Lung (tissue), 12 donors: ENCODE data around the gene PLA2G5. TPM values are rescaled to one million over a fixed set of nuclear protein-coding genes. Genes with fewer than 3 reads are reported as not detected.

Experiments used
- ATAC-seq: fragments of 200-7000 bp; cut with Tn5 transposase; one replicate; pipeline ENCODE4 v1.9.1; 2020; ENCODE audit warnings: moderate number of reproducible peaks; ENCODE audit not compliant: insufficient read depth, low FRiP score
- DNase-seq, 3 donors: peaks; one replicate each; pipeline ENCODE4 v3.0.0-alpha.2; 2013 to 2017
- H3K27ac ChIP-seq, 2 donors: one replicate each; pipeline ENCODE4 v1.5.1; 2013; ENCODE audit warnings: mild to moderate bottlenecking in 2 of 2, moderate library complexity in 2 of 2, control low read depth in 1 of 2, inconsistent platforms in 1 of 2, low read depth in 1 of 2, low read length in 1 of 2
- H3K27me3 ChIP-seq, 3 donors: one replicate each; pipeline ENCODE4 v1.5.1; 2013; ENCODE audit warnings: low read length in 2 of 3; ENCODE audit not compliant: control insufficient read depth in 3 of 3, insufficient read depth in 3 of 3
- H3K36me3 ChIP-seq, 4 donors: one replicate each; pipeline ENCODE4 v1.5.1; 2013; ENCODE audit warnings: low read length in 4 of 4, mild to moderate bottlenecking in 1 of 4, moderate library complexity in 1 of 4; ENCODE audit not compliant: control insufficient read depth in 4 of 4, insufficient read depth in 4 of 4
- H3K4me1 ChIP-seq, 5 donors: one replicate each; pipeline ENCODE4 v1.5.1; 2013; ENCODE audit warnings: low read length in 5 of 5, mild to moderate bottlenecking in 2 of 5, moderate library complexity in 1 of 5; ENCODE audit not compliant: control insufficient read depth in 5 of 5, insufficient read depth in 5 of 5
- H3K4me3 ChIP-seq: one replicate; pipeline ENCODE4 v1.5.1; 2013; ENCODE audit warnings: mild to moderate bottlenecking, control low read depth, moderate library complexity
- H3K9ac ChIP-seq, 2 donors: one replicate each; pipeline ENCODE4 v1.5.1; 2013; ENCODE audit warnings: low read length in 2 of 2, control low read depth in 1 of 2; ENCODE audit not compliant: insufficient read depth in 1 of 2
- H3K9me3 ChIP-seq, 4 donors: one replicate each; pipeline ENCODE4 v1.5.1; 2013; ENCODE audit warnings: low read length in 3 of 4, mild to moderate bottlenecking in 1 of 4, moderate library complexity in 1 of 4; ENCODE audit not compliant: control insufficient read depth in 4 of 4, insufficient read depth in 3 of 4
- CTCF ChIP-seq: IDR thresholded peaks from 2 replicates; pipeline ENCODE4 v1.5.1; 2012; ENCODE audit warnings: mild to moderate bottlenecking; ENCODE audit errors: control extremely low read depth, extremely low read depth
- WGBS, 2 donors: extraction: QIAGEN DNeasy Blood & Tissue Kit; methylation state at CpG; one replicate each; pipeline ENCODE4 v1.1.7; 2013; 5-methylcytosine and 5-hydroxymethylcytosine counted together
- polyA plus RNA-seq, 2 donors: library from polyadenylated mRNA; stranded (reverse); fragments of 200-250 nt; gene quantifications; one replicate each; pipeline ENCODE4 v1.2.1, GENCODE V29; 2013
- total RNA-seq, 2 donors: library from RNA; depleted of rRNA in 1 of 2; stranded (reverse); fragments of >200 nt in 1 of 2; gene quantifications; one replicate each; pipeline ENCODE4 v1.2.1, GENCODE V29; 2014 to 2021
- donor health status: control.
- donor health status: control.
- donor health status: Bipolar disorder and iron deficiency.
- donor health status: healthy.
- donor health status: DM: yes; HTN: yes; CAD: no.

PLA2G5 gene
- total and polyA plus RNA-seq, 4 donors = 1.1 to 6.5 (median 2.6) TPM

DNA sequence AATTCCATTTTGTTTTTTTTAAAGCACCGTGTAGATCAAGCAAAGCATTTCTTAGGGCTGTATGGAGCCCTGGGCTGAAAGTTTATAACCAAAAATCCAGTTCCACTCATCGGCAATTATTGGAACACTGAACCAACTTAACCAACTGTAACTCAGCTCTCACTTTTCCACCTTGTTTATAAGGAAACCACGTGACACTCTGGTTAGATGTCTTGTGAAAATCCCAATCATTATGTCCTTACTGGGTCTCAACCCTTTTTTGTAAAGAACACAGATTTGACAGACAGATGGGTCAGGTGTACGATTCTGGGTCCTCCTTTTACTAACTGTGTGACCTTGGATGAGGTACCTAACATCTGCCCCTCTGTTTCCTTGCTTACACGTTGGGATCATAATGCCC is 6.2 kb downstream of the PLA2G5 start:
- no peak for ATAC-seq
- TF ChIP-seq CTCF = no peak
- Histone ChIP-seq H3K4me1 (peaks cover 0 to 6% (median 0%) of the 10 kb centered on the region in 5 donors), H3K36me3 (peaks cover 0 to 2% (median 0%) of the 10 kb centered on the region in 4 donors), H3K27me3 (peaks cover 0 to 2% (median 2%) of the 10 kb centered on the region in 3 donors), H3K4me3 (no peak overlapping the region), H3K27ac (no peak overlapping the region), H3K9ac (no peak overlapping the region), H3K9me3 (no peaks in the 10 kb centered on the region)
- WGBS, 2 donors = 76 to 86% methylated on average over 5 of the region's 5 CpGs
- DNase-seq = no peak

DNA sequence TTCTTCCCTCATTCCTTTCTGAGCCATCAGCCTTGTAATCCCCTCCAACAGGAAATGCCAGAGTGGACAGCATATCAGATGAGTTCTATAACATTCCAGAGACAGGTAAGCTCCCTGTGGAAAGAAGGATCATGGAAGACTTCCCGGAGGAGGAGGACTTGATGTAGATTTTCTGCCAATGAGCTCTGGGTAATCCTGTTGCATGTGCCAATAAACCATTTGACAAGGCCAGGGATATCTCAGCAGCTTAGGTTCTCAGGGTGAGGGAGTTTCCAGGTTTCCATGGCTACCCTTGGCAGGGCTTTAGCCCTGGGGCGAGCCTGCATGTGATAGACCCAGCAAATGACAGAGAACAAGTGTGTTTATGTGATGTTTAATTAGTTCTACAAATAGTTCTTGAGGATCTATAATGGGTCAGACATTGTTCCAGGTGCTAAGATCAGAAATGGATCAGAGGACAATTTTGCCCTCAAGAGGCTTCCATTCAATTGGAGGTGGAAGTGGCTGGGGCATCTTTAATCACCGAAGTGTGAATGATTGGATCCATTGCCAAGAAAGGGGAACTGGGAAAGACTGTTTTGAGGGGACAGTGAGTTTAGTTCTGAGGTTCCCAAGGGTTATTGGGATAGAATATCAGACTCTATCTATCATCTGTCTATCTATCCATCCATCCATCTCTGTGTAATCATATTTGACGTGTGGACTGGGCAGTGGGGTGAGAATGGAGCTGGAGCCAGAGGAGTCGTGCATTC is 6.9 kb downstream of the PLA2G5 start:
- Histone ChIP-seq H3K9ac (no peak overlapping the region), H3K27ac (no peak overlapping the region), H3K9me3 (no peaks in the 10 kb centered on the region), H3K4me3 (no peak overlapping the region), H3K4me1 (peaks cover 0 to 6% (median 0%) of the 10 kb centered on the region in 5 donors), H3K36me3 (peaks cover 0 to 2% (median 0%) of the 10 kb centered on the region in 4 donors), H3K27me3 (peaks cover 0 to 2% (median 2%) of the 10 kb centered on the region in 3 donors)
- ATAC-seq = no peak
- WGBS, 2 donors = 88 to 89% methylated on average over 5 of the region's 5 CpGs
- TF ChIP-seq CTCF = no peak
- DNase-seq = no peak

DNA sequence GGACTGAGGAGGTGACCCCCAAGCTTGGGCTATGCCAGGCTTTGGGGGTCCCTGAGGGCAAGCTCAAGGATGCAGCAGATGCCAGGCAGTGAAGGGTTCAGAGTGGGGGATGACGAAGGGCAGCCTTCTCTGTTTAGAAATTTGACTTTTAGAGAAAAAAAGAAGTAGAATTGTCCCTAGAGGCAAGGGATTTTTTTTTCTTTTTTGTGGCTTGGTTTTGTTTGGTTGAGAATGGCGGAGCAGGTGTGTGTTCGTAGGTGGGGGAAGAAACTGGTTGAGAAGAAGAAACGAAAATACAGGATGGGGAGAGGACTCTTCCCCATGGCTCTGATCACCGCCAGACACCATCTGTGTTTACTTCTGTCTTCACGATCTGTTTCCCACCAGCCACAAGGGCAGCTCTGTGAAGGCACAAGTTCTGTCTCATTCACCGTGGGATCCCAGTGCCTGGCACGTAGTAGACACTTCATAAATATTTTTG is 8.2 kb downstream of the PLA2G5 start:
- peaks cover 0 to 4% (median 0%) of the 10 kb centered on the region in 5 donors for H3K4me1 ChIP-seq
- no peak for TF ChIP-seq CTCF
- no peak overlapping the region for H3K4me3 ChIP-seq
- no peak overlapping the region for H3K9ac ChIP-seq
- WGBS, 2 donors = 78 to 83% methylated on average over 6 to 8 of the region's 8 CpGs
- no peak overlapping the region for H3K27ac ChIP-seq
- no peak for DNase-seq
- H3K36me3 ChIP-seq = peaks cover 0 to 2% (median 0%) of the 10 kb centered on the region in 4 donors
- peaks cover 0 to 6% (median 2%) of the 10 kb centered on the region in 3 donors for H3K27me3 ChIP-seq
- ATAC-seq = no peak
- H3K9me3 ChIP-seq = no peaks in the 10 kb centered on the region
